GM18907 (cell line): Measurements from ENCODE around the gene GRAMD2B.
A peak's percentile ranks its signal among the peaks of the same experiment; 100 is the strongest.
"Not testable (repeated sequence)": the region's sequence is repeated elsewhere in the genome, so short reads cannot be mapped to it uniquely, and the experiment has no call there.

Experiments used
- ATAC-seq: cut with Tn5 transposase; IDR thresholded peaks from one replicate; pipeline ENCODE4 v1.9.1; 2021; ENCODE audit warnings: mild to moderate bottlenecking, moderate library complexity; ENCODE audit not compliant: unreplicated experiment

Gene GRAMD2B

GRCh38 chr5:126410623-126411022 lies 12.6 kb upstream of the GRAMD2B start:
- no peak for ATAC-seq

- ATAC-seq, result no peak
These were observed 9.4 kb upstream of the GRAMD2B start for GRCh38 chr5:126413856-126414255.

GRCh38 chr5:126414874-126415502 lies 8.2 kb upstream of the GRAMD2B start:
- no peak for ATAC-seq

GRCh38 chr5:126415789-126416188 lies 7.4 kb upstream of the GRAMD2B start:
- ATAC-seq, result no peak

GRCh38 chr5:126416266-126416925 lies 6.8 kb upstream of the GRAMD2B start:
- no peak for ATAC-seq

GRCh38 chr5:126417178-126417577 lies 6.0 kb upstream of the GRAMD2B start:
- no peak for ATAC-seq

GRCh38 chr5:126419102-126419501 lies 4.1 kb upstream of the GRAMD2B start:
- ATAC-seq, result no peak

- no peak for ATAC-seq
These were observed 5.2 kb downstream of the GRAMD2B start for GRCh38 chr5:126428421-126428820.

GRCh38 chr5:126430631-126431030 lies 7.4 kb downstream of the GRAMD2B start:
- no peak for ATAC-seq

- ATAC-seq, result no peak
These were observed 10.5 kb downstream of the GRAMD2B start for GRCh38 chr5:126433701-126434100.

- no peak for ATAC-seq
These were observed 12.1 kb downstream of the GRAMD2B start for GRCh38 chr5:126435261-126435660.

GRCh38 chr5:126435714-126436113 lies 12.5 kb downstream of the GRAMD2B start:
- ATAC-seq, result no peak

GRCh38 chr5:126437721-126438120 lies 14.5 kb downstream of the GRAMD2B start:
- no peak for ATAC-seq

GRCh38 chr5:126438267-126438666 lies 15.1 kb downstream of the GRAMD2B start:
- ATAC-seq, result peak; percentile 85

- ATAC-seq, result no peak
These were observed 15.7 kb downstream of the GRAMD2B start for GRCh38 chr5:126438868-126439267.

- not testable (repeated sequence) for ATAC-seq
These were observed 16.5 kb downstream of the GRAMD2B start for GRCh38 chr5:126439724-126440123.

GRCh38 chr5:126441230-126441629 lies 18.0 kb downstream of the GRAMD2B start:
- ATAC-seq, result no peak

GRCh38 chr5:126443374-126443851 lies 20.2 kb downstream of the GRAMD2B start:
- ATAC-seq, result peak; percentile 95

GRCh38 chr5:126444137-126444536 lies 20.9 kb downstream of the GRAMD2B start:
- ATAC-seq, result no peak

- ATAC-seq, result no peak
These were observed 22.4 kb downstream of the GRAMD2B start for GRCh38 chr5:126445502-126446174.

- ATAC-seq, result peak; percentile 31
These were observed 23.5 kb downstream of the GRAMD2B start for GRCh38 chr5:126446498-126447224.
